Sigmoid colon (tissue), 3 donors: Measurements from ENCODE around the gene MMRN1.

Source experiments
- CTCF ChIP-seq, 4 experiments: fragments of 450-650 bp in 3 of 4; fragments of 200-600 bp in 1 of 4; IDR thresholded peaks; one replicate each; pipeline ENCODE4 v1.5.1; 2016 to 2019; ENCODE audit warnings: antibody characterized with exemption in 4 of 4, mild to moderate bottlenecking in 3 of 4, moderate library complexity in 2 of 4
- POLR2A ChIP-seq, 2 donors: fragments of 450-650 bp; IDR thresholded peaks; one replicate each; pipeline ENCODE4 v1.6.1; 2016; ENCODE audit warnings: antibody characterized with exemption in 2 of 2, mild to moderate bottlenecking in 2 of 2, moderate library complexity in 2 of 2

GRCh38 chr4:89898304-89898716 lies 3.7 kb downstream of the MMRN1 start:
- no peak for TF ChIP-seq POLR2A (IDR thresholded peaks at IDR 0.05)
- no peak for TF ChIP-seq CTCF (IDR thresholded peaks at IDR 0.05)
